Hindlimb muscle (tissue), 1 donor: ENCODE data around the gene ZIM2. TPM values are rescaled to one million over a fixed set of nuclear protein-coding genes. Genes with fewer than 3 reads are reported as not detected.
A peak's percentile ranks its signal among the peaks of the same experiment; 100 is the strongest.

Source experiments
- DNase-seq: peaks from one replicate; pipeline ENCODE4 v3.0.0-alpha.2; 2013
- polyA plus RNA-seq: library from polyadenylated mRNA; unstranded; fragments of 120-200 nt; gene quantifications from one replicate; pipeline ENCODE4 v1.2.1, GENCODE V29; 2013; ENCODE audit not compliant: insufficient read length

Gene ZIM2
- polyA plus RNA-seq, 1 donor: 4.2 TPM

DNA sequence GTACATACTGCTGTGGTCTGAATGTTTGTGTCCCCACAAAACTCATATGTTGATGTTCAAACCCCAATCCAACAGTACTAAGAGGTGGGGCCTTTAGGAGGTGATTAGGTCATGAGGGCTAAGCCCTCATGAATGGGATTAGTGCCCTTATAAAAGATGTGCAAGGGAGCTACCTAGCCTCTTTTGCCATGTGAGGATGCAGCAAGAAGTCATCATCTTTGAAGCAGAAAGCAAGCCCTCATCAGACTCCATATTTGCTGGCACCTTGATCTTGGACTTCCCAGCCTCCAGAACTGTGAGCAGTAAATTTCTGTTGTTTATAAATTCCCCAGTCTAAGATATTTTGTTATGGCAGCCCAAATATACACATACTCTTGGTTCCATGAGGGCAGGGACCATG, 33.9 kb downstream of the ZIM2 start:
- no peak for DNase-seq

DNA sequence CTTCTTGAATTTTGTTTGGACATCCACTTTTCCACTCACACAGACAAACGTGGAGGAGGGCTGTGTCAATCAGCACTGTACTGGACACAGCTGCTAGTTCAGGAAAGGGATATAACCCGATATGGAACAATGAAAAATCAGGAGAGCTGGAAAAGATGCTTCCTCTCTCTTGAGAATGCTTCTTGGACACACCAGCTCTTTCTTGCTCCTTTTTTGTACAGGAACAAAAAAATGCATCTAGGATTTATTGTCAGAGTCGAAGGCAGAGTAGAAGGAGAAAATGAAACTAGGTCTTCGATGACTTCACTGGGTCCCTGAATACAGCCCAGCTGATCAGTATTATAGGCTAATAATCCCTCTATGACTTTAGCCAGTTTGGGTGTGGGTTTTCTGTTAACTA, 62.2 kb downstream of the ZIM2 start:
- peak; percentile 29 for DNase-seq

DNA sequence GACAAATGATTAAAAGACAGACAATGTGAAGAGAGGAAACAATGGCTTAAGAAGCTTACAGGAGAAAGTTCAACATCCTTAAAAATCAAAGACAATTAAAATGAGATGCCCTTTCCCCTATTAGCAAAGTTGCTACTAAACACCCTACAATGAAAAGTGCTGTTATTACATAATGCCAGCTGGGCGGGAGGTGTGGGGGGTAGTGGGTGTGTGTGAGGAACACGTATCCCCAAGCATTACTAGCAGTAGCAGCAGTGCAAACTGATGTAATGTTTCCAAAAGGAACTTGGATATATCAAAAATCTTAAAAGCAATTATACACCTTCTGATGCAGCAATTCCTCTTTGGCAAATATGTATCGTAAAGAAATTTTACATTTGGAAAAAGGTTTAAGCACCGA, 70.9 kb downstream of the ZIM2 start:
- DNase-seq: no peak

- peak; percentile 75 for DNase-seq
Measured at GRCh38 chr19:56765137-56765536, 75.4 kb downstream of the ZIM2 start.

GRCh38 chr19:56764196-56764695, 76.3 kb downstream of the ZIM2 start:
- DNase-seq: no peak

GRCh38 chr19:56760842-56761241, 79.7 kb downstream of the ZIM2 start:
- no peak for DNase-seq

- no peak for DNase-seq
Measured at GRCh38 chr19:56759531-56759930, 81.0 kb downstream of the ZIM2 start.

DNA sequence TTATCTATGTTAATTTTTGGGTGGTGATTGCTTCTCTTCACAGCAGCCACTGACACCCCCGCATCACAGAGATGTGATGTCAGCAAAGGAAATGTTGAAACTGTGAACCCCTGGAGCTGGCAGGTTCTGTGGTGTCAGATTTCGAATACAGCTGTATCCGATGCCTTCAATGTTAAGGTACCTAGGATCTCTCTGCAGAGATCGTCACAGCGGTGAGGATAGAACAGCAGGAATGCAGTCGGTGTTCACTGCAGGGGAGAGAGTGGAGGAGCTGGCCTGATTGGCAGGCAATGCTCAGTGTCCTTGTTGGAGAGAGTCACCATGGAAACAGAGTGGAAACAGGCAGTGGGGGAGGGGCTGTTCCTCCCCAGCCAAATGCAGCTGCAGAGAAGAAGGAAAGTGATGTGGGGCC, 89.4 kb downstream of the ZIM2 start:
- peak; percentile 77 for DNase-seq

DNA sequence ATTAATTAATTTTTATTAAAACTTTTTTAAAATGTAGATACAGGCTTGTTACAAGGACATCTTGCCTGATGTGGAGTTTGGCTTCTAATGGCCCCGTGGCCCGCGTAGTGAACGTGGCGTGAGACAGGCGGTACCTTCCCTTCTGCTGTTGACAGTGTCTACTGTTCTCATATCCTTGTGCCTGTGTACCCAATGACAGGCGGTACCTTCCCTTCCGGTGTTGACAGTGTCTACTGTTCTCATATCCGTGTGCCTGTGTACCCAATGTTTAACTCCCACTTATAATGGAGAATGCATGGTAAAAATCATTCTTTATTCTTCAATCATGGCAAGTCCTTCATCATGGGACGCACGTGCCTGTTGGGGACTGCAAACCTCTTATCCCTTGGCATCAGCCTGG, 89.9 kb downstream of the ZIM2 start:
- no peak for DNase-seq

- DNase-seq: peak; percentile 61
Measured at GRCh38 chr19:56748378-56748777, 92.1 kb downstream of the ZIM2 start.

GRCh38 chr19:56746367-56746766, 94.2 kb downstream of the ZIM2 start:
- DNase-seq: no peak

- DNase-seq: peak; percentile 38
Measured at GRCh38 chr19:56740501-56740900, 100.0 kb downstream of the ZIM2 start.

DNA sequence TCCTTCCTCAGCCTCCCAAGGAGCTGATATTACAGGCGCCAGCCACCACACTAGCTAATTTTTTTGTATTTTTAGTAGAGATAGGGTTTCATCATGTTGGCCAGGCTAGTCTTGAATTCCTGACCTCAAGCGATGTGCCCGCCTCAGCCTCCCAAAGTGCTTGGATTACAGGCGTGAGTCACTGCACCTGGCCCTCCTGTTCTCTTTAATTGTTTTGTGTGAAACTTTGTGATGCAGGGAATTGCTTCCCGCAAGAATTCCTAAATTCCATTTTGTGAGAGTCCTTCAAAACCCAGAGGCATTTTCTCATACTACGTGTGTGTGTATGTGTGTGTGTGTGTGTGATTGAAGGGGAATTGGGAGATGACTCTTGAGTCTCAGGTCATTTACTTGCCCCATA, 104.0 kb downstream of the ZIM2 start:
- DNase-seq: no peak

- no peak for DNase-seq
Measured at GRCh38 chr19:56732976-56733375, 107.5 kb downstream of the ZIM2 start.

DNA sequence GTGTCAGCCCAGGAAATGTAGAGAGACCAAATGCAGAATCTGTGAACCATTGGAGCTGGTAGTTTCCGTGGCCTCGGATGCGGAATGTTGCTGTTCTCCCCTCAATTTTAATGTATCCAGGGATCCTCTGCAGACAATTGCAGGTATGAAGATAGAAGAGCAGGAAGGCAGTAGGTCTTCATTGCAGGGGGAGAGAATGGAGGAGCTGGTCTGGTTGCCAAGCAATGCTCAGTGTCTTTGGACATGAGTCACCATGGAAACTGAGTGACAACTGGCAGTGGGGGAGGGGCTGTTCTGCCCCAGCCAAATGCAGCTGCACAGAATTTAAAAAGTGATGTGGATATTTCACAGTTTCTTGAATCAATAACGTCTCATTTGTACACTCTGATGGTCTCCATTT, 112.8 kb downstream of the ZIM2 start:
- DNase-seq: no peak

DNA sequence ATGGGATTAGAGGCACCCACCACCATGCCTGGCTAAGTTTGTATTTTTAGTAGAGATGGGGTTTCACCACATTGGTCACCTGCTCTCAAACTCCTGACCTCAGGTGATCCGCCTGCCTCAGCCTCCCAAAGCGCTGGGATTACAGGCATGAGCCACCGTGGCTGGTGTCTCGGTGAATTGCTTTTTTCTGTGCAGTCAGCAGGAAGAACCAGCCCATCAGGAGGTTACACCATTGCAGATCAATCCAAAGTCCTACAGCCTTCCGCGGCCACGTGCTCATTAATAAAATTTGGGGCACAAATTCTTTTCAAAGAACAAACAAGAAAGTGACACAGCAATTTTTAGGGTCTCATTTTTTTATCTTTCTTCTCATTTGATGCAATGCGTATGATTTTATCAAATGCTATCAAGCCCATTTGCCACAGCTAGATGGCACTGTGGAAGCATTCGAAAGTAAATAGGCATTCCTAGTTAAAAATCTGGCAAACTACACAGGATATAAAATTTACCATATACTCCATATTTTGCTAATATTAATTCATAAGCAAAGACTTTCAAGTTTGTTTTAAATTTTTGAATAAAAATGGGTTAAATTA, 114.6 kb downstream of the ZIM2 start:
- no peak for DNase-seq

Other genes with a start within 250 kb of the ZIM2 start
- gene ZNF71, start 245.4 kb downstream of the ZIM2 start, polyA plus RNA-seq: 8.1 TPM
- 1.3 TPM for gene SMIM17, start 197.6 kb downstream of the ZIM2 start, polyA plus RNA-seq
- gene ZNF835, start 169.0 kb downstream of the ZIM2 start, polyA plus RNA-seq: 3.3 TPM
- gene PEG3, start within 50 bp of the ZIM2 start, polyA plus RNA-seq: 197 TPM